GM18909 (cell line): Measurements from ENCODE around the gene MOGAT2.
"Not testable (repeated sequence)": the region's sequence is repeated elsewhere in the genome, so short reads cannot be mapped to it uniquely, and the experiment has no call there.

ENCODE experiments used
- ATAC-seq: cut with Tn5 transposase; IDR thresholded peaks from one replicate; pipeline ENCODE4 v1.9.1; 2021; ENCODE audit warnings: mild to moderate bottlenecking; ENCODE audit not compliant: unreplicated experiment, poor library complexity

The MOGAT2 gene

GRCh38 chr11:75718419-75719339 lies 1.0 kb downstream of the MOGAT2 start:
- ATAC-seq: no peak

GRCh38 chr11:75719340-75720239 lies 2.0 kb downstream of the MOGAT2 start:
- no peak for ATAC-seq

- ATAC-seq: no peak
Observed at GRCh38 chr11:75720639-75721038, 3.0 kb downstream of the MOGAT2 start.

- ATAC-seq: no peak
Observed at GRCh38 chr11:75721852-75722668, 4.4 kb downstream of the MOGAT2 start.

GRCh38 chr11:75722669-75723042 lies 5.0 kb downstream of the MOGAT2 start:
- ATAC-seq: no peak

- ATAC-seq: no peak
Observed at GRCh38 chr11:75725547-75726320, 8.1 kb downstream of the MOGAT2 start.

GRCh38 chr11:75728992-75729391 lies 11.4 kb downstream of the MOGAT2 start:
- no peak for ATAC-seq

GRCh38 chr11:75731095-75731494 lies 13.5 kb downstream of the MOGAT2 start:
- ATAC-seq: no peak

GRCh38 chr11:75733071-75733430 lies 15.4 kb downstream of the MOGAT2 start:
- no peak for ATAC-seq

GRCh38 chr11:75733431-75734107 lies 15.9 kb downstream of the MOGAT2 start:
- ATAC-seq: no peak

GRCh38 chr11:75734491-75735180 lies 17.0 kb downstream of the MOGAT2 start:
- ATAC-seq: no peak

GRCh38 chr11:75735181-75735845 lies 17.7 kb downstream of the MOGAT2 start:
- no peak for ATAC-seq

GRCh38 chr11:75737314-75737713 lies 19.7 kb downstream of the MOGAT2 start:
- ATAC-seq: no peak

GRCh38 chr11:75740681-75741080 lies 23.0 kb downstream of the MOGAT2 start:
- ATAC-seq: no peak

- not testable (repeated sequence) for ATAC-seq
Observed at GRCh38 chr11:75743159-75743558, 25.5 kb downstream of the MOGAT2 start.

- no peak for ATAC-seq
Observed at GRCh38 chr11:75743711-75744563, 26.3 kb downstream of the MOGAT2 start.

- no peak for ATAC-seq
Observed at GRCh38 chr11:75745807-75746206, 28.2 kb downstream of the MOGAT2 start.
